HEK293 (cell line): ENCODE results near the gene USP7.
A peak's percentile ranks its signal among the peaks of the same experiment; 100 is the strongest.

Experiments
- CTCF ChIA-PET: fragments of 350-600 bp; formaldehyde crosslinking; extraction: SDS; loops from one replicate; lab custom pipeline; 2021; ENCODE audit warnings: antibody characterized with exemption; lab: Yijun Ruan, JAX
- POLR2A ChIA-PET: fragments of 300-600 bp; formaldehyde crosslinking; extraction: SDS; loops from one replicate; lab custom pipeline; 2020; ENCODE audit warnings: antibody characterized with exemption, inconsistent platforms; lab: Yijun Ruan, JAX
- H3K27ac ChIP-seq: fragments of 200-500 bp; sonication (Bioruptor generic); 2 replicates; pipeline ENCODE4 v1.5.1; 2014; ENCODE audit warnings: low read depth, low read length, control low read depth, inconsistent platforms; ENCODE audit errors: extremely low read depth
- H3K36me3 ChIP-seq, 2 experiments: fragments of 200-500 bp in 1 of 2; sonication (Bioruptor generic) in 1 of 2; 1 replicate in 1 of 2; 2 replicates in 1 of 2; pipeline ENCODE4 v1.5.1; 2014 to 2017; ENCODE audit warnings: inconsistent platforms in 2 of 2, low read length in 2 of 2; ENCODE audit not compliant: control insufficient read depth in 2 of 2, insufficient read depth in 1 of 2
- H3K4me1 ChIP-seq: fragments of 200-500 bp; sonication (Bioruptor generic); 2 replicates; pipeline ENCODE4 v1.5.1; 2014; ENCODE audit warnings: mild to moderate bottlenecking, low read length, inconsistent platforms; ENCODE audit not compliant: control insufficient read depth, insufficient read depth
- H3K4me3 ChIP-seq: 2 replicates; pipeline ENCODE4 v1.5.1; 2011; ENCODE audit warnings: low read depth, mild to moderate bottlenecking, control low read depth, low read length, moderate library complexity
- H3K9me3 ChIP-seq: fragments of 200-500 bp; sonication (Bioruptor generic); 2 replicates; pipeline ENCODE4 v1.5.1; 2014; ENCODE audit warnings: low read depth, low read length, inconsistent platforms; ENCODE audit not compliant: control insufficient read depth, insufficient read depth
- ATF2 ChIP-seq: fragments of 450-650 bp; formaldehyde crosslinking; IDR thresholded peaks from 2 replicates; pipeline ENCODE4 v1.5.1; 2016; ENCODE audit warnings: missing biosample characterization, missing genetic modification characterization, low read depth
- IKZF3 ChIP-seq: fragments of 450-650 bp; IDR thresholded peaks from 2 replicates; pipeline ENCODE4 v1.5.0; 2018; ENCODE audit warnings: missing biosample characterization, mild to moderate bottlenecking, missing genetic modification characterization, moderate library complexity
- KLF7 ChIP-seq: fragments of 450-650 bp; formaldehyde crosslinking; IDR thresholded peaks from 2 replicates; pipeline ENCODE4 v1.5.1; 2016; ENCODE audit warnings: missing biosample characterization, missing genetic modification characterization, borderline replicate concordance
- ZBTB17 ChIP-seq: fragments of 450-650 bp; formaldehyde crosslinking; IDR thresholded peaks from 2 replicates; pipeline ENCODE4 v1.5.1; 2016; ENCODE audit warnings: missing biosample characterization, missing genetic modification characterization
- ZBTB21 ChIP-seq: fragments of 450-650 bp; formaldehyde crosslinking; IDR thresholded peaks from 2 replicates; pipeline ENCODE4 v1.5.1; 2017; ENCODE audit warnings: missing biosample characterization, missing genetic modification characterization
- ZFHX2 ChIP-seq: fragments of 450-650 bp; formaldehyde crosslinking; conservative IDR thresholded peaks from 2 replicates; pipeline ENCODE4 v1.5.1; 2016; ENCODE audit warnings: missing biosample characterization, missing genetic modification characterization
- ZIC2 ChIP-seq: fragments of 450-650 bp; formaldehyde crosslinking; IDR thresholded peaks from 2 replicates; pipeline ENCODE4 v1.5.1; 2016; ENCODE audit warnings: missing biosample characterization, missing genetic modification characterization
- ZNF157 ChIP-seq: fragments of 450-650 bp; formaldehyde crosslinking; IDR thresholded peaks from 2 replicates; pipeline ENCODE4 v1.5.1; 2016; ENCODE audit warnings: missing biosample characterization, missing genetic modification characterization
- ZNF174 ChIP-seq: fragments of 450-650 bp; formaldehyde crosslinking; IDR thresholded peaks from 2 replicates; pipeline ENCODE4 v1.5.0; 2017; ENCODE audit warnings: missing biosample characterization, mild to moderate bottlenecking, missing genetic modification characterization
- ZNF184 ChIP-seq: fragments of 450-650 bp; IDR thresholded peaks from 2 replicates; pipeline ENCODE4 v1.5.1; 2018; ENCODE audit warnings: missing biosample characterization, mild to moderate bottlenecking, missing genetic modification characterization
- ZNF266 ChIP-seq: fragments of 450-650 bp; formaldehyde crosslinking; IDR thresholded peaks from 2 replicates; pipeline ENCODE4 v1.5.1; 2016; ENCODE audit warnings: missing biosample characterization, missing genetic modification characterization, low read depth
- ZNF398 ChIP-seq: fragments of 450-650 bp; formaldehyde crosslinking; IDR thresholded peaks from 2 replicates; pipeline ENCODE4 v1.5.1; 2017; ENCODE audit warnings: missing biosample characterization, missing genetic modification characterization
- ZNF433 ChIP-seq: fragments of 450-650 bp; formaldehyde crosslinking; IDR thresholded peaks from 2 replicates; pipeline ENCODE4 v1.5.1; 2016; ENCODE audit warnings: missing biosample characterization, missing genetic modification characterization, low read depth
- ZNF449 ChIP-seq: fragments of 450-650 bp; formaldehyde crosslinking; IDR thresholded peaks from 2 replicates; pipeline ENCODE4 v1.5.1; 2017; ENCODE audit warnings: missing biosample characterization, mild to moderate bottlenecking, missing genetic modification characterization, moderate library complexity
- ZNF513 ChIP-seq: fragments of 450-650 bp; IDR thresholded peaks from 2 replicates; pipeline ENCODE4 v1.5.1; 2018; ENCODE audit warnings: missing biosample characterization, missing genetic modification characterization
- ZNF529 ChIP-seq: fragments of 450-650 bp; formaldehyde crosslinking; IDR thresholded peaks from 2 replicates; pipeline ENCODE4 v1.5.1; 2017; ENCODE audit warnings: missing genetic modification characterization, missing biosample characterization; ENCODE audit not compliant: insufficient replicate concordance
- ZNF544 ChIP-seq: fragments of 450-650 bp; formaldehyde crosslinking; IDR thresholded peaks from 2 replicates; pipeline ENCODE4 v1.5.0; 2017; ENCODE audit warnings: missing biosample characterization, missing genetic modification characterization
- ZNF561 ChIP-seq: fragments of 450-650 bp; IDR thresholded peaks from 2 replicates; pipeline ENCODE4 v1.5.1; 2018; ENCODE audit warnings: missing biosample characterization, missing genetic modification characterization, borderline replicate concordance
- ZNF585B ChIP-seq: fragments of 450-650 bp; formaldehyde crosslinking; IDR thresholded peaks from 2 replicates; pipeline ENCODE4 v1.5.1; 2016; ENCODE audit warnings: missing biosample characterization, missing genetic modification characterization
- ZNF600 ChIP-seq: fragments of 450-650 bp; formaldehyde crosslinking; IDR thresholded peaks from 2 replicates; pipeline ENCODE4 v1.5.1; 2016; ENCODE audit warnings: missing biosample characterization, missing genetic modification characterization
- ZNF629 ChIP-seq: fragments of 450-650 bp; formaldehyde crosslinking; IDR thresholded peaks from 2 replicates; pipeline ENCODE4 v1.5.1; 2017; ENCODE audit warnings: missing biosample characterization, missing genetic modification characterization
- ZNF639 ChIP-seq: fragments of 450-650 bp; formaldehyde crosslinking; IDR thresholded peaks from 2 replicates; pipeline ENCODE4 v1.5.1; 2016; ENCODE audit warnings: missing biosample characterization, missing genetic modification characterization
- ZNF660 ChIP-seq: fragments of 450-650 bp; IDR thresholded peaks from 2 replicates; pipeline ENCODE4 v1.5.1; 2018; ENCODE audit warnings: missing biosample characterization, mild to moderate bottlenecking, missing genetic modification characterization
- ZNF701 ChIP-seq: fragments of 450-650 bp; formaldehyde crosslinking; IDR thresholded peaks from 2 replicates; pipeline ENCODE4 v1.5.1; 2016; ENCODE audit warnings: missing biosample characterization, missing genetic modification characterization

The USP7 gene

GRCh38 chr16:9008601-9009260 is 45.0 kb upstream of the USP7 start (continued):
- TF ChIP-seq ZNF449 (tag by site-specific recombination), result peak; percentile 44; the same call in 1 of the 2 replicates

- TF ChIP-seq ZNF600 (peak; percentile 73; the same call in 1 of the 2 replicates), ZNF701 (tag by site-specific recombination) (no peak), ATF2 (no peak), ZNF433 (tag by site-specific recombination) (no peak), ZBTB21 (tag by site-specific recombination) (peak; percentile 37; the same call in 1 of the 2 replicates), ZFHX2 (tag by site-specific recombination) (peak; percentile 59), ZNF513 (no peak), ZNF629 (tag by site-specific recombination) (peak; percentile 58)
- ChIA-PET POLR2A (interaction anchor here (0.6 to 2.2 kb wide), 2 partner anchors 85 to 156 kb away, joined by 3 to 7 read pairs; partner anchors contain the start of gene HAPSTR1), CTCF (interaction anchor here (0.6 to 2.5 kb wide), 8 partner anchors 14 to 127 kb away, joined by 3 to 18 read pairs (median 4); no protein-coding TSS in a partner anchor)
- Histone ChIP-seq H3K27ac (no peak overlapping the region), H3K36me3 (no peaks in the 10 kb centered on the region), H3K4me1 (no peaks in the 10 kb centered on the region), H3K4me3 (no peak overlapping the region), H3K9me3 (no peaks in the 10 kb centered on the region)
Observed at GRCh38 chr16:9007177-9007794, 43.6 kb upstream of the USP7 start.

GRCh38 chr16:9004183-9004582 is 40.5 kb upstream of the USP7 start:
- ChIA-PET POLR2A (interaction anchor here (0.6 kb wide), 1 partner anchor 38 kb away, joined by 3 read pairs; no protein-coding TSS in a partner anchor), CTCF (interaction anchor here (0.5 to 1.2 kb wide), 3 partner anchors 68 to 124 kb away, joined by 4 to 5 read pairs (median 4); no protein-coding TSS in a partner anchor)
- Histone ChIP-seq H3K4me1 (no peaks in the 10 kb centered on the region), H3K27ac (no peak overlapping the region), H3K36me3 (no peaks in the 10 kb centered on the region), H3K4me3 (no peak overlapping the region)
- TF ChIP-seq ZNF529 (tag by site-specific recombination), result no peak
- TF ChIP-seq ZIC2 (tag by site-specific recombination), result no peak
- no peak for TF ChIP-seq ZNF660
- TF ChIP-seq ZNF629 (tag by site-specific recombination), result no peak
- no peak for TF ChIP-seq ZBTB17
- TF ChIP-seq ZNF174 (tag by site-specific recombination), result no peak
- no peak for TF ChIP-seq ZNF157 (tag by site-specific recombination)
- TF ChIP-seq ZNF184, result no peak
- TF ChIP-seq ZNF585B, result no peak
- TF ChIP-seq ZNF639 (tag by site-specific recombination), result no peak
- no peak for TF ChIP-seq ZNF398 (tag by site-specific recombination)
- no peak for TF ChIP-seq IKZF3
- no peak for TF ChIP-seq ZNF544
- no peak for TF ChIP-seq ZNF561 (tag by site-specific recombination)
- no peak for TF ChIP-seq ZNF266 (tag by site-specific recombination)
- TF ChIP-seq KLF7 (tag by site-specific recombination), result no peak
- TF ChIP-seq, all 188 proteins: peak for 0
- H3K9me3 ChIP-seq, result no peaks in the 10 kb centered on the region
